Activated naive CD8-positive, alpha-beta T cell treated with anti-CD3 and anti-CD28 coated beads, Interleukin-2, amount 10 ng/mL, durations not matched to agents 7 days and 5 days (primary cell): Measurements from ENCODE around the gene PPP1R26. TPM values are rescaled to one million over a fixed set of nuclear protein-coding genes. Genes with fewer than 3 reads are reported as not detected.

Experiments
- ATAC-seq: fragments of 150-1000 bp; cut with Tn5 transposase; one replicate; pipeline ENCODE4 v1.10.0; 2021; ENCODE audit warnings: low read depth, moderate library complexity
- POLR2A ChIA-PET: fragments of 350-600 bp; sonication (Branson Sonifier 250); formaldehyde crosslinking; loops from one replicate; lab custom pipeline; 2021; ENCODE audit warnings: antibody characterized with exemption; lab: Charles Lee
- DNase-seq: peaks from one replicate; pipeline ENCODE4 v3.0.0; 2021
- H3K27ac Mint-ChIP-seq: one replicate; pipeline ENCODE4 v1.8.0; 2022; ENCODE audit warnings: mild to moderate bottlenecking, mixed read lengths
- H3K27me3 Mint-ChIP-seq: one replicate; pipeline ENCODE4 v1.8.0; 2022; ENCODE audit warnings: mild to moderate bottlenecking, moderate library complexity, mixed read lengths
- H3K36me3 Mint-ChIP-seq: one replicate; pipeline ENCODE4 v1.8.0; 2021; ENCODE audit warnings: mild to moderate bottlenecking, mixed read lengths
- H3K4me1 Mint-ChIP-seq: one replicate; pipeline ENCODE4 v1.8.0; 2021; ENCODE audit warnings: mixed read lengths
- H3K4me3 Mint-ChIP-seq: one replicate; pipeline ENCODE4 v1.8.0; 2022; ENCODE audit warnings: mild to moderate bottlenecking, moderate library complexity, mixed read lengths
- H3K9me3 Mint-ChIP-seq: one replicate; pipeline ENCODE4 v1.8.0; 2021; ENCODE audit warnings: mixed read lengths
- total RNA-seq, 2 experiments: library from RNA; stranded (reverse); gene quantifications; one replicate each; pipeline ENCODE4 v1.2.3, GENCODE V29; 2021

Gene PPP1R26
- total RNA-seq, 2 experiments from 2014 or later, result 0.17 to 0.28 TPM

GRCh38 chr9:135500525-135501260 is 21.1 kb downstream of the PPP1R26 start, which contains the start of gene MRPS2:
TSS of gene MRPS2 (plus strand) at chr9:135500682. CDS start at chr9:135500711, 29 bp downstream.
- Mint-ChIP-seq H3K36me3 (peaks cover 1% of the 10 kb centered on the region), H3K27me3 (no peaks in the 10 kb centered on the region), H3K27ac (peak within 1 kb of the TSS; percentile 90), H3K4me1 (peaks cover 4% of the 10 kb centered on the region), H3K9me3 (no peaks in the 10 kb centered on the region), H3K4me3 (peak within 1 kb of the TSS; percentile 95)
- ATAC-seq (peak; percentile 94), DNase-seq (peak; percentile 91)
- POLR2A ChIA-PET, result no interaction called here

GRCh38 chr9:135501261-135502167 is 21.9 kb downstream of the PPP1R26 start:
- DNase-seq, result peak; percentile 27
- peaks cover 1% of the 10 kb centered on the region for H3K36me3 Mint-ChIP-seq
- no peak for ATAC-seq
- POLR2A ChIA-PET, result no interaction called here
- peak overlapping the region; percentile 95 for H3K4me3 Mint-ChIP-seq
- peaks cover 4% of the 10 kb centered on the region for H3K4me1 Mint-ChIP-seq
- H3K27ac Mint-ChIP-seq, result peak overlapping the region; percentile 64
- H3K9me3 Mint-ChIP-seq, result no peaks in the 10 kb centered on the region
- no peaks in the 10 kb centered on the region for H3K27me3 Mint-ChIP-seq

- Mint-ChIP-seq H3K9me3 (no peaks in the 10 kb centered on the region), H3K4me1 (peaks cover 4% of the 10 kb centered on the region), H3K4me3 (peak overlapping the region; percentile 95), H3K36me3 (peaks cover 1% of the 10 kb centered on the region), H3K27ac (no peak overlapping the region), H3K27me3 (no peaks in the 10 kb centered on the region)
- POLR2A ChIA-PET, result no interaction called here
- DNase-seq (peak; percentile 9), ATAC-seq (no peak)
These were observed 22.7 kb downstream of the PPP1R26 start for GRCh38 chr9:135502168-135502872.

GRCh38 chr9:135502873-135503321 is 23.3 kb downstream of the PPP1R26 start:
- Mint-ChIP-seq H3K36me3 (peaks cover 1% of the 10 kb centered on the region), H3K4me1 (peaks cover 4% of the 10 kb centered on the region), H3K9me3 (no peaks in the 10 kb centered on the region), H3K27ac (no peak overlapping the region), H3K27me3 (no peaks in the 10 kb centered on the region), H3K4me3 (no peak overlapping the region)
- ATAC-seq (no peak), DNase-seq (no peak)
- POLR2A ChIA-PET, result no interaction called here

GRCh38 chr9:135503371-135504261 is 24.0 kb downstream of the PPP1R26 start:
- POLR2A ChIA-PET, result no interaction called here
- no peak for DNase-seq
- no peaks in the 10 kb centered on the region for H3K27me3 Mint-ChIP-seq
- no peaks in the 10 kb centered on the region for H3K9me3 Mint-ChIP-seq
- peaks cover 4% of the 10 kb centered on the region for H3K4me1 Mint-ChIP-seq
- no peak overlapping the region for H3K27ac Mint-ChIP-seq
- H3K4me3 Mint-ChIP-seq, result no peak overlapping the region
- ATAC-seq, result no peak
- H3K36me3 Mint-ChIP-seq, result peaks cover 1% of the 10 kb centered on the region

GRCh38 chr9:135504262-135505243 is 25.0 kb downstream of the PPP1R26 start:
- H3K27me3 Mint-ChIP-seq, result peaks cover 4% of the 10 kb centered on the region
- no peak overlapping the region for H3K4me3 Mint-ChIP-seq
- ATAC-seq, result no peak
- POLR2A ChIA-PET, result no interaction called here
- DNase-seq, result peak; percentile 60
- no peak overlapping the region for H3K27ac Mint-ChIP-seq
- H3K4me1 Mint-ChIP-seq, result peaks cover 4% of the 10 kb centered on the region
- no peaks in the 10 kb centered on the region for H3K9me3 Mint-ChIP-seq
- peaks cover 1% of the 10 kb centered on the region for H3K36me3 Mint-ChIP-seq

GRCh38 chr9:135505406-135506187 is 26.0 kb downstream of the PPP1R26 start:
- DNase-seq, result peak; percentile 20
- peaks cover 8% of the 10 kb centered on the region for H3K27me3 Mint-ChIP-seq
- ATAC-seq, result no peak
- H3K36me3 Mint-ChIP-seq, result peaks cover 1% of the 10 kb centered on the region
- no peak overlapping the region for H3K27ac Mint-ChIP-seq
- no peaks in the 10 kb centered on the region for H3K9me3 Mint-ChIP-seq
- POLR2A ChIA-PET, result no interaction called here
- H3K4me3 Mint-ChIP-seq, result no peak overlapping the region
- H3K4me1 Mint-ChIP-seq, result peaks cover 4% of the 10 kb centered on the region

- Mint-ChIP-seq H3K9me3 (no peaks in the 10 kb centered on the region), H3K4me1 (peaks cover 6% of the 10 kb centered on the region), H3K4me3 (no peak overlapping the region), H3K36me3 (peaks cover 1% of the 10 kb centered on the region), H3K27ac (no peak overlapping the region), H3K27me3 (peaks cover 8% of the 10 kb centered on the region)
- POLR2A ChIA-PET, result no interaction called here
- ATAC-seq (no peak), DNase-seq (peak; percentile 25)
These were observed 26.9 kb downstream of the PPP1R26 start for GRCh38 chr9:135506327-135507103.

- Mint-ChIP-seq H3K36me3 (peaks cover 1% of the 10 kb centered on the region), H3K27me3 (peaks cover 8% of the 10 kb centered on the region), H3K9me3 (no peaks in the 10 kb centered on the region), H3K4me1 (peaks cover 6% of the 10 kb centered on the region), H3K27ac (no peak overlapping the region), H3K4me3 (no peak overlapping the region)
- DNase-seq, result no peak
- no peak for ATAC-seq
- POLR2A ChIA-PET, result no interaction called here
These were observed 27.8 kb downstream of the PPP1R26 start for GRCh38 chr9:135507104-135508035.
